Activated T-helper 2 cell treated with anti-CD3 and anti-CD28 coated beads, Interferon-gamma antibody, Interleukin-2, Interleukin-4, amounts not matched to agents 10 μg/mL and 5 μg/mL and 100 μg/mL, durations not matched to agents 14 hours and 24 hours and 36 hours (primary cell): Measurements from ENCODE around the gene SLC9A3. TPM values are rescaled to one million over a fixed set of nuclear protein-coding genes. Genes with fewer than 3 reads are reported as not detected.

Source experiments
- DNase-seq: peaks from one replicate; pipeline ENCODE4 v3.0.0; 2021; ENCODE audit warnings: low spot score
- H3K27ac Mint-ChIP-seq: one replicate; pipeline ENCODE4 v1.8.0; 2021; ENCODE audit warnings: mixed read lengths
- H3K27me3 Mint-ChIP-seq: one replicate; pipeline ENCODE4 v1.8.0; 2021; ENCODE audit warnings: low read depth, mixed read lengths
- H3K36me3 Mint-ChIP-seq: one replicate; pipeline ENCODE4 v1.8.0; 2021; ENCODE audit warnings: low read depth, mixed read lengths
- H3K4me1 Mint-ChIP-seq: one replicate; pipeline ENCODE4 v1.8.0; 2021; ENCODE audit warnings: low read depth, mixed read lengths
- H3K4me3 Mint-ChIP-seq: one replicate; pipeline ENCODE4 v1.8.0; 2021; ENCODE audit warnings: low read depth, mild to moderate bottlenecking, moderate library complexity, mixed read lengths
- H3K9me3 Mint-ChIP-seq: one replicate; pipeline ENCODE4 v1.8.0; 2021; ENCODE audit warnings: mixed read lengths
- intact Hi-C: fragments of 100-400 bp; cut with micrococcal nuclease; formaldehyde crosslinking; loops from one replicate; pipeline ENCODE4 v1.15.1; 2023
- total RNA-seq: library from RNA; stranded (reverse); gene quantifications from 2 replicates; pipeline ENCODE4 v1.2.3, GENCODE V29; 2022

Gene SLC9A3
- total RNA-seq, 1 donor from 2014 or later = 2.4 TPM

- H3K9me3 Mint-ChIP-seq = no peaks in the 10 kb centered on the region
- H3K4me3 Mint-ChIP-seq = no peak overlapping the region
- H3K36me3 Mint-ChIP-seq = no peaks in the 10 kb centered on the region
- H3K27ac Mint-ChIP-seq = no peak overlapping the region
- DNase-seq = no peak
- intact Hi-C loops = no loop called here
- H3K4me1 Mint-ChIP-seq = peaks cover 6% of the 10 kb centered on the region
- H3K27me3 Mint-ChIP-seq = peaks cover 21% of the 10 kb centered on the region
Measured at GRCh38 chr5:549229-549628, 25.0 kb upstream of the SLC9A3 start.

GRCh38 chr5:548256-548655 is 24.0 kb upstream of the SLC9A3 start:
- no peak for DNase-seq
- peaks cover 19% of the 10 kb centered on the region for H3K27me3 Mint-ChIP-seq
- H3K36me3 Mint-ChIP-seq = no peaks in the 10 kb centered on the region
- H3K4me1 Mint-ChIP-seq = peaks cover 16% of the 10 kb centered on the region
- no peak overlapping the region for H3K27ac Mint-ChIP-seq
- H3K9me3 Mint-ChIP-seq = no peaks in the 10 kb centered on the region
- H3K4me3 Mint-ChIP-seq = no peak overlapping the region
- intact Hi-C loops = no loop called here

- no peak overlapping the region for H3K4me3 Mint-ChIP-seq
- H3K36me3 Mint-ChIP-seq = no peaks in the 10 kb centered on the region
- no peak overlapping the region for H3K27ac Mint-ChIP-seq
- H3K27me3 Mint-ChIP-seq = peaks cover 19% of the 10 kb centered on the region
- no peaks in the 10 kb centered on the region for H3K9me3 Mint-ChIP-seq
- H3K4me1 Mint-ChIP-seq = peaks cover 18% of the 10 kb centered on the region
- intact Hi-C loops = no loop called here
- no peak for DNase-seq
Measured at GRCh38 chr5:547086-547924, 23.1 kb upstream of the SLC9A3 start.

GRCh38 chr5:546376-546908 is 22.2 kb upstream of the SLC9A3 start:
- intact Hi-C loops = no loop called here
- Mint-ChIP-seq H3K9me3 (no peaks in the 10 kb centered on the region), H3K27me3 (peaks cover 19% of the 10 kb centered on the region), H3K4me3 (no peak overlapping the region), H3K36me3 (no peaks in the 10 kb centered on the region), H3K4me1 (peaks cover 18% of the 10 kb centered on the region), H3K27ac (no peak overlapping the region)
- DNase-seq = no peak

GRCh38 chr5:545641-546375 is 21.6 kb upstream of the SLC9A3 start:
- no peak for DNase-seq
- Mint-ChIP-seq H3K9me3 (no peaks in the 10 kb centered on the region), H3K27ac (no peak overlapping the region), H3K36me3 (no peaks in the 10 kb centered on the region), H3K27me3 (peaks cover 15% of the 10 kb centered on the region), H3K4me3 (no peak overlapping the region), H3K4me1 (peaks cover 18% of the 10 kb centered on the region)
- intact Hi-C loops = no loop called here

- no peaks in the 10 kb centered on the region for H3K9me3 Mint-ChIP-seq
- peaks cover 15% of the 10 kb centered on the region for H3K27me3 Mint-ChIP-seq
- no peaks in the 10 kb centered on the region for H3K36me3 Mint-ChIP-seq
- H3K27ac Mint-ChIP-seq = no peak overlapping the region
- no peak for DNase-seq
- H3K4me3 Mint-ChIP-seq = no peak overlapping the region
- intact Hi-C loops = no loop called here
- peaks cover 18% of the 10 kb centered on the region for H3K4me1 Mint-ChIP-seq
Measured at GRCh38 chr5:544675-545355, 20.6 kb upstream of the SLC9A3 start.

GRCh38 chr5:543755-544674 is 19.8 kb upstream of the SLC9A3 start:
- Mint-ChIP-seq H3K4me3 (peak overlapping the region; percentile 47), H3K27me3 (peaks cover 11% of the 10 kb centered on the region), H3K9me3 (no peaks in the 10 kb centered on the region), H3K27ac (peak overlapping the region; percentile 55), H3K4me1 (peaks cover 18% of the 10 kb centered on the region), H3K36me3 (no peaks in the 10 kb centered on the region)
- intact Hi-C loops = no loop called here
- DNase-seq = peak; percentile 58

GRCh38 chr5:543351-543750 is 19.1 kb upstream of the SLC9A3 start:
- DNase-seq = no peak
- Mint-ChIP-seq H3K4me3 (peak overlapping the region; percentile 17), H3K9me3 (no peaks in the 10 kb centered on the region), H3K4me1 (peaks cover 18% of the 10 kb centered on the region), H3K27ac (peak overlapping the region; percentile 33), H3K36me3 (no peaks in the 10 kb centered on the region), H3K27me3 (peaks cover 10% of the 10 kb centered on the region)
- intact Hi-C loops = no loop called here

GRCh38 chr5:542319-543311 is 18.4 kb upstream of the SLC9A3 start:
- peaks cover 14% of the 10 kb centered on the region for H3K4me1 Mint-ChIP-seq
- H3K4me3 Mint-ChIP-seq = no peak overlapping the region
- H3K27ac Mint-ChIP-seq = no peak overlapping the region
- intact Hi-C loops = no loop called here
- no peaks in the 10 kb centered on the region for H3K9me3 Mint-ChIP-seq
- DNase-seq = no peak
- no peaks in the 10 kb centered on the region for H3K36me3 Mint-ChIP-seq
- peaks cover 6% of the 10 kb centered on the region for H3K27me3 Mint-ChIP-seq

GRCh38 chr5:541539-542318 is 17.5 kb upstream of the SLC9A3 start:
- Mint-ChIP-seq H3K4me3 (no peak overlapping the region), H3K27me3 (peaks cover 6% of the 10 kb centered on the region), H3K9me3 (no peaks in the 10 kb centered on the region), H3K36me3 (no peaks in the 10 kb centered on the region), H3K4me1 (peaks cover 14% of the 10 kb centered on the region), H3K27ac (no peak overlapping the region)
- intact Hi-C loops = no loop called here
- no peak for DNase-seq
